Fibroblast of lung (primary cell): Measurements from ENCODE around the gene MACO1. TPM values are rescaled to one million over a fixed set of nuclear protein-coding genes. Genes with fewer than 3 reads are reported as not detected.

Experiments
- DNase-seq, 2 donors: peaks; one replicate each; pipeline versions ENCODE4 v3.0.0 to v3.0.0-alpha.2; 2010; ENCODE audit warnings: low read depth in 2 of 2
- H2AFZ ChIP-seq: 2 replicates; pipeline ENCODE4 v1.5.1; 2012; ENCODE audit warnings: low read length, control low read depth, inconsistent platforms
- H3K27ac ChIP-seq: 2 replicates; pipeline ENCODE4 v1.5.1; 2011; ENCODE audit warnings: low read length, control low read depth; ENCODE audit not compliant: insufficient read depth
- H3K27me3 ChIP-seq: 2 replicates; pipeline ENCODE4 v1.5.1; 2011; ENCODE audit warnings: mild to moderate bottlenecking, low read length; ENCODE audit not compliant: control insufficient read depth, insufficient read depth
- H3K36me3 ChIP-seq: 2 replicates; pipeline ENCODE4 v1.5.1; 2011; ENCODE audit warnings: low read length; ENCODE audit not compliant: control insufficient read depth, insufficient read depth
- H3K4me1 ChIP-seq: 2 replicates; pipeline ENCODE4 v1.5.1; 2011; ENCODE audit warnings: low read length; ENCODE audit not compliant: control insufficient read depth, insufficient read depth; ENCODE audit errors: extremely low read depth
- H3K4me2 ChIP-seq: 2 replicates; pipeline ENCODE4 v1.5.1; 2011; ENCODE audit warnings: low read length, control low read depth; ENCODE audit not compliant: insufficient read depth; ENCODE audit errors: extremely low read depth
- H3K4me3 ChIP-seq, 4 experiments: fragments of 200-600 bp in 1 of 4; sonication (generic) in 1 of 4; replicated peaks in 1 of 4; 2 replicates each; pipeline ENCODE4 v1.5.1; 2011 to 2016; ENCODE audit warnings: low read length in 4 of 4, low read depth in 3 of 4, mild to moderate bottlenecking in 3 of 4, control low read depth in 2 of 4, inconsistent platforms in 1 of 4, mixed read lengths in 1 of 4; ENCODE audit not compliant: insufficient read depth in 1 of 4; ENCODE audit errors: control extremely low read depth in 1 of 4
- H3K79me2 ChIP-seq: 2 replicates; pipeline ENCODE4 v1.5.1; 2012; ENCODE audit warnings: mild to moderate bottlenecking, low read length, inconsistent platforms; ENCODE audit not compliant: control insufficient read depth, insufficient read depth
- H3K9ac ChIP-seq: 2 replicates; pipeline ENCODE4 v1.5.1; 2011; ENCODE audit warnings: mild to moderate bottlenecking, low read length, control low read depth; ENCODE audit not compliant: insufficient read depth
- H3K9me3 ChIP-seq: 2 replicates; pipeline ENCODE4 v1.5.1; 2012; ENCODE audit warnings: low read depth, low read length; ENCODE audit not compliant: control insufficient read depth, insufficient read depth
- H4K20me1 ChIP-seq: 2 replicates; pipeline ENCODE4 v1.5.1; 2011; ENCODE audit warnings: low read length; ENCODE audit not compliant: control insufficient read depth, insufficient read depth; ENCODE audit errors: extremely low read depth
- EZH2 ChIP-seq: IDR thresholded peaks from 2 replicates; pipeline ENCODE4 v1.5.1; 2012; ENCODE audit warnings: low read length, control low read depth, mild to moderate bottlenecking; ENCODE audit errors: missing control alignments
- polyA plus RNA-seq, 2 donors: library from polyadenylated mRNA; depleted of rRNA in 1 of 2; stranded (reverse) in 1 of 2; unstranded in 1 of 2; fragments of >200 nt; gene quantifications; 2 replicates each; pipeline ENCODE4 v1.2.1, GENCODE V29; 2011 to 2012; ENCODE audit warnings: missing spikeins in 1 of 2
- total RNA-seq: library from RNA; depleted of rRNA; stranded (reverse); fragments of >200 nt; gene quantifications from 2 replicates; pipeline ENCODE4 v1.2.1, GENCODE V29; 2014
- TF ChIP-seq, protein P1 (sequence below), 2 donors: IDR thresholded peaks in 1 of 2; conservative IDR thresholded peaks in 1 of 2; 1 replicate in 1 of 2; 2 replicates in 1 of 2; pipeline ENCODE4 v1.5.1; 2011 to 2012; ENCODE audit warnings: low read length in 2 of 2, control low read depth in 1 of 2, inconsistent platforms in 1 of 2, low read depth in 1 of 2, mild to moderate bottlenecking in 1 of 2

Gene MACO1
- total and polyA plus RNA-seq, 2 donors (not counting 1 experiment from before 2014, with no cell fraction given) = 14.2 to 17.5 TPM

DNA sequence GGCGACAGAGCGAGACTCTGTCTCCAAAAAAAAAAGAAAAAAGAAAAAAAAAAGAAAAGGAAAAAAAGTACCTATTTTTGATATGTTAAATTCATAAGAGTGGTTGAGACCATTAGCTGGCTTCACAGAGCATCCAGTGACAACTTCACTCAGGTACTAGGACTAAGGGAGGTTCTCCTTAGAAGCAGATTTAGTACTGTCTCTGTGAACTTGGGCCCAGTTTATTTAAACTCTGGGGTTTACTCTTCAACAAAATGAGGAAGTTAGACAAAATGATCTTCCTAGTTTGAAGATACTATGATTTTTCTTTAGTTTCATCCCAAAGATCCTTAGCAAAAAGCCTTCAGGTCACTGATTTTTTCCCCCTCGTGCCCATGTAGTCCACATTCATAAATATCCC, 21.2 kb downstream of the MACO1 start:
- Histone ChIP-seq H3K4me2 (no peak overlapping the region), H3K9ac (no peak overlapping the region), H3K9me3 (no peaks in the 10 kb centered on the region), H3K4me1 (no peaks in the 10 kb centered on the region), H3K27me3 (no peaks in the 10 kb centered on the region), H3K36me3 (peaks cover 3% of the 10 kb centered on the region), H2AFZ (no peak overlapping the region), H3K4me3 (no peak overlapping the region), H3K79me2 (no peaks in the 10 kb centered on the region), H4K20me1 (no peaks in the 10 kb centered on the region), H3K27ac (no peak overlapping the region)
- DNase-seq = no peak
- TF ChIP-seq, protein P1, sequence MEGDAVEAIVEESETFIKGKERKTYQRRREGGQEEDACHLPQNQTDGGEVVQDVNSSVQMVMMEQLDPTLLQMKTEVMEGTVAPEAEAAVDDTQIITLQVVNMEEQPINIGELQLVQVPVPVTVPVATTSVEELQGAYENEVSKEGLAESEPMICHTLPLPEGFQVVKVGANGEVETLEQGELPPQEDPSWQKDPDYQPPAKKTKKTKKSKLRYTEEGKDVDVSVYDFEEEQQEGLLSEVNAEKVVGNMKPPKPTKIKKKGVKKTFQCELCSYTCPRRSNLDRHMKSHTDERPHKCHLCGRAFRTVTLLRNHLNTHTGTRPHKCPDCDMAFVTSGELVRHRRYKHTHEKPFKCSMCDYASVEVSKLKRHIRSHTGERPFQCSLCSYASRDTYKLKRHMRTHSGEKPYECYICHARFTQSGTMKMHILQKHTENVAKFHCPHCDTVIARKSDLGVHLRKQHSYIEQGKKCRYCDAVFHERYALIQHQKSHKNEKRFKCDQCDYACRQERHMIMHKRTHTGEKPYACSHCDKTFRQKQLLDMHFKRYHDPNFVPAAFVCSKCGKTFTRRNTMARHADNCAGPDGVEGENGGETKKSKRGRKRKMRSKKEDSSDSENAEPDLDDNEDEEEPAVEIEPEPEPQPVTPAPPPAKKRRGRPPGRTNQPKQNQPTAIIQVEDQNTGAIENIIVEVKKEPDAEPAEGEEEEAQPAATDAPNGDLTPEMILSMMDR (conservative IDR thresholded peaks at IDR 0.05 in 1 of 2, IDR thresholded peaks at IDR 0.05 in 1 of 2; ENCODE audit: low read depth in 1 of 2, low read length in 2 of 2) = no peak
- TF ChIP-seq EZH2 = no peak

DNA sequence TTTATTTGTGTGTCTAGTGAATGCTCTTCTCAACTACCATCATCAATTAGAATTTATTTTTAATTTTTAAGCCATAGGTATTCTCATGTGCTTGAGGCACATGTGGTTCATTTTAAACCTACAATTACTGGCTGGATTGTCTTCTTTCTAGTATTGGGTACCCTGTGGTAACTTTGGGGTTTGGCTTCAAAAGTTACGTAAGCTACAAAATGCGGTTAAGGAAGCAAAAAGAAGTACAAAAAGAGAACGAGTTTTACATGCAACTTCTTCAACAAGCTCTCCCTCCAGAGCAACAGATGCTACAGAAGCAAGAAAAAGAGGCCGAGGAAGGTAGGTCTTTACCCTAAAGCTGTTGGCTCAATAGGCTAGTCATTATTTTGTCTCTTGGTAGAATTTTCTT, 25.8 kb downstream of the MACO1 start:
- DNase-seq = no peak
- Histone ChIP-seq H3K27me3 (no peaks in the 10 kb centered on the region), H3K4me2 (no peak overlapping the region), H2AFZ (no peak overlapping the region), H3K27ac (no peak overlapping the region), H3K79me2 (no peaks in the 10 kb centered on the region), H3K4me1 (no peaks in the 10 kb centered on the region), H3K9me3 (no peaks in the 10 kb centered on the region), H4K20me1 (no peaks in the 10 kb centered on the region), H3K36me3 (peaks cover 3% of the 10 kb centered on the region), H3K4me3 (no peak overlapping the region), H3K9ac (no peak overlapping the region)
- TF ChIP-seq EZH2 = no peak
- TF ChIP-seq, protein P1 (conservative IDR thresholded peaks at IDR 0.05 in 1 of 2, IDR thresholded peaks at IDR 0.05 in 1 of 2; ENCODE audit: low read depth in 1 of 2, low read length in 2 of 2) = no peak

DNA sequence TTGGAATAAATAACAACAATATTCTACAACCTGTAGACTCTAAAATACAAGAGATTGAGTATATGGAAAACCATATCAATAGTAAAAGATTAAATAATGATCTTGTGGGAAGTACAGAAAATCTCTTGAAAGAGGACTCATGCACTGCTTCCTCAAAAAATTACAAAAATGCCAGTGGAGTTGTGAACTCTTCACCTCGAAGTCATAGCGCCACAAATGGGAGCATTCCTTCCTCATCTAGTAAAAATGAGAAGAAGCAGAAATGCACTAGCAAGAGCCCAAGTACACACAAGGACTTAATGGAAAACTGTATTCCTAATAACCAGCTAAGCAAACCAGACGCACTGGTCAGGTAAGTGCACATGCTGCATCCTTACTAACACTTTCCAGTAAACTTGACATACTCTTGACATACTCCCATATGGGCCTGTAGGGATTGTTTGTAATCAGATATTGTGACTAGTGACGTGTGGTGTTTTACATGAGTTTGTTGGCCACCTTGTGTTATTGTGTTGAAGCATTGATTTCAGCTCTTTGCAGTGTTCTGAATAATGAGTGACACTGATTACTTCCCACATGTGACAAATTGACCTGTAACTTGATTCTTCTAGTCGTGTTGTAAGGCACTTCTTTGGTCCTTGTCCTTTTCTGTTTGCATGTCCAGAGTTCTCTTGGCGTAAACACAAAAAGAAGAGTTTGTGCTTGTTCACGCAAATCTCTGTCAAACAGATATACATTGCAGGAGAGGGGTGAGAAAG, 28.0 kb downstream of the MACO1 start:
- Histone ChIP-seq H3K4me3 (no peak overlapping the region), H3K79me2 (no peaks in the 10 kb centered on the region), H3K27me3 (no peaks in the 10 kb centered on the region), H3K4me1 (no peaks in the 10 kb centered on the region), H3K36me3 (peaks cover 3% of the 10 kb centered on the region), H4K20me1 (no peaks in the 10 kb centered on the region), H3K4me2 (no peak overlapping the region), H3K9me3 (no peaks in the 10 kb centered on the region), H2AFZ (no peak overlapping the region), H3K9ac (no peak overlapping the region), H3K27ac (no peak overlapping the region)
- no peak for TF ChIP-seq EZH2
- TF ChIP-seq, protein P1 (conservative IDR thresholded peaks at IDR 0.05 in 1 of 2, IDR thresholded peaks at IDR 0.05 in 1 of 2; ENCODE audit: low read depth in 1 of 2, low read length in 2 of 2) = no peak
- DNase-seq = peak in 1 of 2 donors; percentile 67
